GM12892 (cell line): ENCODE results near the gene MEG3.

Experiments used
- POLR2A ChIP-seq: IDR thresholded peaks from 2 replicates; pipeline ENCODE4 v1.6.1; 2011; ENCODE audit warnings: low read depth, low read length, control low read depth
- POLR2AphosphoS5 ChIP-seq: IDR thresholded peaks from 2 replicates; pipeline ENCODE4 v1.6.1; 2011; ENCODE audit warnings: low read depth, low read length, control low read depth
- TAF1 ChIP-seq: IDR thresholded peaks from 2 replicates; pipeline ENCODE4 v1.6.1; 2011; ENCODE audit warnings: low read depth, mild to moderate bottlenecking, control low read depth, low read length, borderline replicate concordance

- no peak for TF ChIP-seq TAF1
- TF ChIP-seq POLR2AphosphoS5, result no peak
- TF ChIP-seq POLR2A, result no peak
Measured at GRCh38 chr14:100904307-100905087, 78.6 kb downstream of the MEG3 start.
